GM12892 (cell line): ENCODE results near the gene JPH3.

Experiments
- POLR2A ChIP-seq: IDR thresholded peaks from 2 replicates; pipeline ENCODE4 v1.6.1; 2011; ENCODE audit warnings: low read depth, low read length, control low read depth
- POLR2AphosphoS5 ChIP-seq: IDR thresholded peaks from 2 replicates; pipeline ENCODE4 v1.6.1; 2011; ENCODE audit warnings: low read depth, low read length, control low read depth

DNA sequence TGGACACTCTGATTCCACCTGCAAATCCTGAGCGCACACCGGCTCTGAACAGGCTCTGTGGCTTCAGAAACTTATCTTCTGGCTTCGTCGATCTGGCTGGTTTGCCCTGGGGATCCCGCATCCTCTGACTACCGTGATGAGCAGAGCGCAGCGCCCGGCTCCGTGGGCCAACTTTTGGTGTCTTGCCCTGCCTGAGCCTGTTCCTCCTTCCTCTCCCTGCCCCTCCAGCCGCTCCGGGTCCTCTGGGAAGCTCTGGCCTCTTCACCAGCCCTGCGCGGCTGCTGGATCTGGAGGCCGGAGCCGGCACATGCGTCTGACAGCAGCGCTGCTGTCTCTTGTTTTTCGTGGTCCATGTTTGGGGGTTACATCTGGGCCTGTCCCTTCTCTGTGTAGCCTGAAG, 65.6 kb downstream of the JPH3 start:
- no peak for TF ChIP-seq POLR2AphosphoS5
- TF ChIP-seq POLR2A, result no peak
